Right lobe of liver (tissue), 6 donors: Measurements from ENCODE around the gene KLHL35. TPM values are rescaled to one million over a fixed set of nuclear protein-coding genes. Genes with fewer than 3 reads are reported as not detected.

Experiments
- ATAC-seq, 4 donors: fragments of 200-7000 bp; cut with Tn5 transposase; one replicate each; pipeline ENCODE4 v1.9.1; 2020; ENCODE audit warnings: mild to moderate bottlenecking in 4 of 4, moderate library complexity in 4 of 4
- DNase-seq, 3 donors: peaks; one replicate each; pipeline ENCODE4 v3.0.0-alpha.2; 2020
- H3K27ac ChIP-seq, 3 donors: fragments of 200-600 bp; one replicate each; pipeline ENCODE4 v1.8.0; 2022
- H3K27me3 ChIP-seq, 2 donors: fragments of 200-600 bp; one replicate each; pipeline ENCODE4 v1.8.0; 2022
- H3K36me3 ChIP-seq, 4 donors: fragments of 200-600 bp; sonication (generic) in 1 of 4; one replicate each; pipeline versions ENCODE4 v1.5.1 to v1.8.0; 2017 to 2022; ENCODE audit warnings: control low read depth in 1 of 4
- H3K4me1 ChIP-seq, 4 donors: fragments of 200-600 bp; sonication (generic) in 1 of 4; one replicate each; pipeline versions ENCODE4 v1.5.1 to v1.8.0; 2017 to 2022; ENCODE audit warnings: control low read depth in 1 of 4
- H3K4me3 ChIP-seq, 3 donors: fragments of 200-600 bp; one replicate each; pipeline ENCODE4 v1.8.0; 2022
- H3K9me3 ChIP-seq, 4 donors: fragments of 200-600 bp; sonication (generic) in 1 of 4; one replicate each; pipeline versions ENCODE4 v1.5.1 to v1.8.0; 2017 to 2022; ENCODE audit warnings: control low read depth in 1 of 4
- POLR2A ChIP-seq: fragments of 450-650 bp; IDR thresholded peaks from one replicate; pipeline ENCODE4 v1.6.1; 2017; ENCODE audit warnings: antibody characterized with exemption, mild to moderate bottlenecking
- WGBS: methylation state at CpG from one replicate; pipeline ENCODE4 v1.1.6; 2018; ENCODE audit warnings: low coverage, low lambda C conversion rate; ENCODE audit not compliant: insufficient coverage; ENCODE audit errors: missing lambda C conversion rate; 5-methylcytosine and 5-hydroxymethylcytosine counted together
- intact Hi-C, 2 donors: fragments of 100-400 bp; cut with DNase I; formaldehyde crosslinking; loops; one replicate each; pipeline versions ENCODE4 v1.11.2 to v1.14.1; 2022
- total RNA-seq, 6 experiments: library from RNA; depleted of rRNA in 2 of 6; stranded (reverse); fragments of >200 nt in 2 of 6; fragmentation: NEBNext Ultra II Directional in 3 of 6; extraction: Animal tissue kit (Norgen Biotek cat#: 25700) in 3 of 6; gene quantifications; one replicate each; pipeline versions ENCODE4 v1.1.0 to v1.2.4, GENCODE V29; 2016 to 2023
- TF ChIP-seq, protein P1 (sequence below), 4 donors: fragments of 200-600 bp in 3 of 4; fragments of 450-650 bp in 1 of 4; IDR thresholded peaks; one replicate each; pipeline versions ENCODE4 v1.5.1 to v1.8.0; 2016 to 2022; ENCODE audit warnings: antibody characterized with exemption in 4 of 4, mild to moderate bottlenecking in 2 of 4
- donor health status: DM: no; HTN: yes; CAD: no.
- donor health status: DM: no; HTN: no; CAD: no.
- donor health status: DM: no; HTN: no; CAD: no.
- donor health status: DM: no; HTN: yes; CAD: no.
- donor health status: DM: no; HTN: yes; CAD: no.

KLHL35 gene
- total RNA-seq, 6 experiments from 2014 or later: 0.09 TPM; not detected in 5

DNA sequence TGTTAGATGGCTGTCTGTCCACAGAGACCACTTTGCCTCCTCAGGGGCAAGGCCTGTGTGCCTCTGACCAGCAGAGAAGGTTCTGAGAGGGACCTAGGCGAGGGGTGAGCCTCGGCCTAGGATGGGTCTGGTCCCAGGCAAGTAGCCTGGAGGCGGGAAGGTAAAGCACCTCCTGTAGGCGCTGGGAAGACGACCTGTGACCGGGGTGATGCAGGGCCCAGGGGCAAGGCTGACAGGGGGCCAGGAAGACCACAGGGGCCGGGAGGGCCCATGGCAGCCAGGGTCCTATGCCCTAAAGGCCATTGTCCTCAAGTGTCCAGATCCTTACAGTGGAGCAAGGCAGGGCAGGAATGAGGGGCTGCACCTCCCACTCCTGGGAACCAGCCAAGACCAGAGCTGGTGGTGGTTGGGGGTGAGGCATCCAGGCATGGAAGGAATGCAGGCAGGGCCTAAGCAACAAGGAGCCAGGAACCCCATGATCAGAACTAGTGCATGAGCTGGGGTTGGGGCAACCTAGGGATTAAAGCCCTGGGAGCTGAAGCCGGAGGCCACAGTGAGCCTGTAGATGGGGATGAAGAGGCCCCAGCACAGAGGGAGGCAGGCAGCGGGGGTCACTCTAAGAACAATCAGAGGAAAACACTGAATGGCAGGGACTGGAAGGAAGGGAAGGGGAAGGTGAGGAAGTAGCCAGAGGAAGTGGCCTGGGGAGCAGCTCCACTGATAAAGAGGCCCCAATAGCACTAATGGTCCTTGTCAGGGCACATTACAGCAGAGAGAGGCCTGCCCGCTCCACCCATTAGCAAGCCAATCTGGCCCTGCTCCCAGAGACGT is 32.9 kb upstream of the KLHL35 start:
- H3K4me3 ChIP-seq: no peak overlapping the region
- no peaks in the 10 kb centered on the region for H3K36me3 ChIP-seq
- H3K9me3 ChIP-seq: no peaks in the 10 kb centered on the region
- H3K27me3 ChIP-seq: no peaks in the 10 kb centered on the region
- TF ChIP-seq POLR2A: no peak
- TF ChIP-seq, protein P1, sequence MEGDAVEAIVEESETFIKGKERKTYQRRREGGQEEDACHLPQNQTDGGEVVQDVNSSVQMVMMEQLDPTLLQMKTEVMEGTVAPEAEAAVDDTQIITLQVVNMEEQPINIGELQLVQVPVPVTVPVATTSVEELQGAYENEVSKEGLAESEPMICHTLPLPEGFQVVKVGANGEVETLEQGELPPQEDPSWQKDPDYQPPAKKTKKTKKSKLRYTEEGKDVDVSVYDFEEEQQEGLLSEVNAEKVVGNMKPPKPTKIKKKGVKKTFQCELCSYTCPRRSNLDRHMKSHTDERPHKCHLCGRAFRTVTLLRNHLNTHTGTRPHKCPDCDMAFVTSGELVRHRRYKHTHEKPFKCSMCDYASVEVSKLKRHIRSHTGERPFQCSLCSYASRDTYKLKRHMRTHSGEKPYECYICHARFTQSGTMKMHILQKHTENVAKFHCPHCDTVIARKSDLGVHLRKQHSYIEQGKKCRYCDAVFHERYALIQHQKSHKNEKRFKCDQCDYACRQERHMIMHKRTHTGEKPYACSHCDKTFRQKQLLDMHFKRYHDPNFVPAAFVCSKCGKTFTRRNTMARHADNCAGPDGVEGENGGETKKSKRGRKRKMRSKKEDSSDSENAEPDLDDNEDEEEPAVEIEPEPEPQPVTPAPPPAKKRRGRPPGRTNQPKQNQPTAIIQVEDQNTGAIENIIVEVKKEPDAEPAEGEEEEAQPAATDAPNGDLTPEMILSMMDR (IDR thresholded peaks at IDR 0.05): no peak
- intact Hi-C loops: no loop called here
- ATAC-seq: peak; percentile 24 to 43 (median 28)
- no peak overlapping the region for H3K27ac ChIP-seq
- peak in 1 of 3 donors; percentile 48 for DNase-seq
- 70% methylated on average over 4 of the region's 11 CpGs for WGBS
- H3K4me1 ChIP-seq: no peaks in the 10 kb centered on the region

DNA sequence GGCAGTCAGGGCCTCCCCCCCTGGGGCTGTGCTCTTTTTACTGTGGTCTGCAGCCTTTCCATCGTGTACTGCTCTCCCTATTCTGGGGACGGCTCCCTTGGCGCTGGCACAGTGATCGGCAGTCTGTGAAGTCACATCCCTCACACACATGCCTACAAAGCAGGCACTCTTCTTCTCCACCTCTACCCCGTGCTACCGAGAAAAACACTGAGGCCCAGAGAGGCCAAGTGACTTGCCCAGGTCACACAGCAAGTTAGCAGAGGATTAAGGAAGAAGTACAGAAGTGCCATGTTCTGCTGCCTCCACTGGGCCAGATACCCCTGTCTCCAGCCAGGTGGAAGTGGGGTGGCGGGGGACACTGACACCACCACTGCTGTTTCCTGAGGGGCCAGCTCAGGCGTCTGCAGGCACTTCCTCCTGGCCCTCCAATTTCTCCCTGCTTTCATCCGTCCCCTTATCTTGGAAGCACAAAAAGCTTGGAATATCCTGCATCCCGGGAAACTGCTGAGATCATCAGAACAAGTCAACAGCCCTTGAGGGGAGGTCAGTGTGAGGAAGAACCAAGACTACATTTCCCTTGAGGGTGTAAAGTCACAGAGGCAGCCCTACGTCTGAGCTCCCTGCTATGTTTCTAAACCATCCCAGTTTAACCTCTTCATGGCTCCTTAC is 30.2 kb upstream of the KLHL35 start:
- Histone ChIP-seq H3K36me3 (no peaks in the 10 kb centered on the region), H3K9me3 (no peaks in the 10 kb centered on the region), H3K27me3 (no peaks in the 10 kb centered on the region), H3K4me1 (no peaks in the 10 kb centered on the region), H3K27ac (no peak overlapping the region), H3K4me3 (no peak overlapping the region)
- WGBS: 49% methylated on average over 5 of the region's 11 CpGs
- TF ChIP-seq, protein P1 (IDR thresholded peaks at IDR 0.05): no peak
- ATAC-seq: peak; percentile 59 to 69 (median 62)
- intact Hi-C loops: no loop called here
- DNase-seq: no peak

DNA sequence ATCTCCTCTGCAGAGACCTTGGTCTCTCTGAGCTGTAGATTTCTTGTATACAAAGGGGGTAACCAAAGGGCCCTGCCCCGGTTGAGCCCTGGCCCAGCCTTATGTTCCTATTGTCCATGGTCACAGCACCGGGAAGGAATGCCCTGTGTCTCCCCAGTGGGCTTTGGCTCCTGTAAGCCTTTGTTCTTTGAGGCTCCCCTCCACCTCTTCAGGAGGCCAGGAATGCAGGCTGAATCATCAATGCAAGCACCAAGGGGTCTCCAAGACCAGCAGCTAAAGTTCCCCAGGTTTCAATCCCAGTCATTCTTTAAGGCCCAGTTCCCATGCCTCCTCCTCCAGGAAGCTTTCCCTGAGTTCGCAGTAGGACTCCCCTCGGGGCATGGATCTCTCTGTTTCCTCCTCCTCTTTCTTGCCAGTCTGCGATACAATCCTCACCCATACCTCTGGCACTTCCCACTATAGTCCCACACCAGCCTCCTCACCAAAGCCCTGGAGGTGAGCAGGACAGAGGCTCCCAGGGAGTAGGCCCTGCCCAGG is 29.2 kb upstream of the KLHL35 start:
- Histone ChIP-seq H3K27me3 (no peaks in the 10 kb centered on the region), H3K27ac (no peak overlapping the region), H3K9me3 (no peaks in the 10 kb centered on the region), H3K4me3 (no peak overlapping the region), H3K4me1 (no peaks in the 10 kb centered on the region), H3K36me3 (no peaks in the 10 kb centered on the region)
- TF ChIP-seq, protein P1 (IDR thresholded peaks at IDR 0.05): no peak
- TF ChIP-seq POLR2A: no peak
- WGBS: 83% methylated on average over 4 of the region's 5 CpGs
- ATAC-seq (no peak), DNase-seq (no peak)
- intact Hi-C loops: no loop called here

DNA sequence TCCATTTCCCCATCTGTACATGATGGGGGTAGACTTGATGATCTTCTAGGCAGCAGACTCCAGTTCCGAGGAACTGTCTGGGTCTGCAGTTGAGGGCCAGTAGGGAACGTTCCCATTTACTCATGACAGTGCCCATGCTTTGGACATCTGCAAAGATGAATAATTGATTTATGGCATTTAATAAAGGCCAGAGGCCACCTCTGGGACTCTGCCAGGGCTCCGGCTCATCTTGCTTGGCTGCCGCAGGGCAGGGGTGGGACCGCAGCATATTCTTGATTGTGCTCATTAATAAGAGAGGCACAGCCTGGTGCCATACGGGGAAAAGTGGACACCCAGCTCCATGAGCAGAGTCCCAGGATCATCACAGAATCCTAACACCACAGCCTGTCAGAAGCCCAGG is 28.1 kb upstream of the KLHL35 start:
- Histone ChIP-seq H3K27me3 (no peaks in the 10 kb centered on the region), H3K36me3 (no peaks in the 10 kb centered on the region), H3K27ac (no peak overlapping the region), H3K9me3 (no peaks in the 10 kb centered on the region), H3K4me1 (no peaks in the 10 kb centered on the region), H3K4me3 (no peak overlapping the region)
- 90% methylated on average over 2 of the region's 6 CpGs for WGBS
- ATAC-seq: no peak
- no peak for DNase-seq
- intact Hi-C loops: no loop called here
- TF ChIP-seq POLR2A: no peak
- TF ChIP-seq, protein P1 (IDR thresholded peaks at IDR 0.05): no peak
